RPMI8226 (cell line): ENCODE data around the gene MBOAT7.
A peak's percentile ranks its signal among the peaks of the same experiment; 100 is the strongest.
"Not testable (repeated sequence)": the region's sequence is repeated elsewhere in the genome, so short reads cannot be mapped to it uniquely, and the experiment has no call there.

Experiments
- DNase-seq: peaks from one replicate; pipeline ENCODE4 v3.0.0-alpha.2; 2015

The MBOAT7 gene, protein sequence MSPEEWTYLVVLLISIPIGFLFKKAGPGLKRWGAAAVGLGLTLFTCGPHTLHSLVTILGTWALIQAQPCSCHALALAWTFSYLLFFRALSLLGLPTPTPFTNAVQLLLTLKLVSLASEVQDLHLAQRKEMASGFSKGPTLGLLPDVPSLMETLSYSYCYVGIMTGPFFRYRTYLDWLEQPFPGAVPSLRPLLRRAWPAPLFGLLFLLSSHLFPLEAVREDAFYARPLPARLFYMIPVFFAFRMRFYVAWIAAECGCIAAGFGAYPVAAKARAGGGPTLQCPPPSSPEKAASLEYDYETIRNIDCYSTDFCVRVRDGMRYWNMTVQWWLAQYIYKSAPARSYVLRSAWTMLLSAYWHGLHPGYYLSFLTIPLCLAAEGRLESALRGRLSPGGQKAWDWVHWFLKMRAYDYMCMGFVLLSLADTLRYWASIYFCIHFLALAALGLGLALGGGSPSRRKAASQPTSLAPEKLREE

GRCh38 chr19:54189145-54189734 is at the start of gene MBOAT7:
TSS of gene MBOAT7 (minus strand) at chr19:54189580. CDS start at chr19:54188508, 1,072 bp downstream.
- peak; percentile 87 for DNase-seq

DNA sequence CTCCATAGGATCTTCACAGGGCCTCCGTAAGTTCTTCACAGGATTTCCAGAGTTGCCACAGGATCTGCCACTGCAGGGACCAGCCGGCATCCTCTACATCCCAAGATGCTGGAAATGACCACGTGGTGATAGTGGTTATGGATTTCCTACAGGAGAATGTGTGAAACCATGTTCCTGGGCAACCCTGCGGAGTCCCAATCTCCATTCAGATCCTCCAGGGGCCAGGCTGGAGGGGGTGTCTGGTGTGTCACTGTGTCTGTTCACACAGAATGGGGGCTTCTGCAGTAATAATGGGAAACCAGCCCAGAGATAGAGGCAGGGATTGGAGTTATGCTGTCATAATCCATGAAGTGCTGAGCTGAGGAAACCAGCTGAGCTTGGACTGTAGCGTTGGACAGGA is 44.6 kb upstream of the MBOAT7 start:
- no peak for DNase-seq

DNA sequence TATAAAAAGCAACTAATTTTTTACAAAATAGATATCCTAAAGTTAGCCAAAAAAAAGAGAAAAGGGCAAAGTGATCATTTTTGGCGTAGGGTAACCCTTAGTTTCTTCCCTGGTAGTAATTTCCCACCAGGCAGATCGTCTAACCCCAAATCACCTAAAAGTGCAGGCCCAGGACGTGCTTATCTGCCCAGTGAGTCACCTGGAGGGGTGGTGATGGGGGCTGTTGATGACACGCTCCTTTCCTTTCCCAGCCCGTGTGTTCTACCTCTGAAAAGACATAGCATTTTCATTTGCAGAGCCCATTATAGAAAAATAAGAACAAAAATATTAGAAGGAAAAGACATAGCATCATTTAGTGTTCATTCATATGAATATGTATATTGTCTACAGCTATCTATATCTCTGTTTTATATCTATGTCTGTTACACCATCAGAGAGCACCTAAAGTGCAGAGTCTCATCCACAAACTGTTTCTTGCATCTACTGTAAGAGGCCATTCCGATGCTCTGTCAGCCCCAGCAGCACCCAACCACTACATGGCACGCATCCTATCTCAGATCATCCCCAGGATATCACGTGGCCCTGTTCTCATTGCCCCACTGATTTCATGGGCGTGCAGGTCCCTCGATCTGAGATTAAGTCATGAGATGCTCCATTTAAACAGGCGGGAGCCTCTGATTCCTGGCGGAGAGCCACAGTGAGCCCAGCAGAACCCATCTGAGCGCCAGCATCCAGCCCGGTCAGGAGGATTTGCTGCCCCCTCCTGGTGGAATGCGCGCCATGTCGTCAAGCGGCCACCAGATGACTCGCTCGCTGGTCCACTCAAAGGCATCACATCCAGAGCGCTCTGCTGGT is 41.9 kb upstream of the MBOAT7 start:
- peak; percentile 86 for DNase-seq

GRCh38 chr19:54230031-54230430 is 40.7 kb upstream of the MBOAT7 start:
- no peak for DNase-seq

GRCh38 chr19:54229146-54229545 is 39.8 kb upstream of the MBOAT7 start:
- DNase-seq: no peak

- not testable (repeated sequence) for DNase-seq
Observed at GRCh38 chr19:54224619-54225018, 35.2 kb upstream of the MBOAT7 start.

- DNase-seq: not testable (repeated sequence)
Observed at GRCh38 chr19:54223937-54224281, 34.5 kb upstream of the MBOAT7 start.

GRCh38 chr19:54223277-54223936 is 34.0 kb upstream of the MBOAT7 start:
- not testable (repeated sequence) for DNase-seq

DNA sequence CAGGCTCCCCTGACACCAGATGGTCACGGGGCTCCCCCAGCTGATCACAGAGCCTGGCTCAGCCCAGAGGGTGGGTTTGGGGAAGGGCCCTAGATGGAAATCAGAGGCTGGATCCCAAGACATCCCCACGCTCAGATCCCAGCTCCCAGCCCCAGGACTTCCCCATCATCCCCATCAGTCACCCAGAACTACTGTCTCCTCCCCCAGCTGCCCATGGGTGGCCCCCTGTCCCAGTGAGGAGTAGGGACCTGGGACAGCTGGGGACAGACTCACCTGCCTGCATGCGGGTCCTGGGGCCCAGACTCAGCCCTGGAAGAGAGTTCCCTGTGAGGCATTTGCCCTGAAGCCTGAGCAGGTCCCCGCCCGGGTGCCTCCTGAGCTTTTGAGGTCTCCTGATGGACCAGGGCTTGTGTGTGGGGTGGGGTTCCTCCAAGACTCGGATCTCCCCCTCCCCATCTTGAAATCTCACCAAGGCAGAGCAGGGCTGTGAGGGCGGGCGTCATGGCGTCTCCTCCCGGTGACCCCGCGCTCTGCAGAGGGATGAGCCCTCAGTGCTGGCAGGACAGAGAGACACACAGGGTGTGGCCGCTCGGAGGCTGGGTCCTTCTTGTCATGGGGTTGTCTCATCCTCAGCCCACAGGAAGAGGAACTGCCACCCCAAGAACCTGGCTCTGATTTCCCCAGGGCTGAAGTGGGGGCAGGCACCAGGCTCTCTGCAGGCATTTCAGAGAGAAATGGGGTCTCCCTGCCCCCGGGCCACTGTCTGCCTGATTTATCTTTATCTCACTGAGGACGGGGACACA is 33.3 kb upstream of the MBOAT7 start, which contains the start of gene LILRB3:
Gene LILRB3, minus strand, starts transcription at position 534 of the 803 bp plus-strand sequence. Its CDS starts 31 bp downstream, at position 503.
- not testable (repeated sequence) for DNase-seq

- DNase-seq: not testable (repeated sequence)
Observed at GRCh38 chr19:54221947-54222346, 32.6 kb upstream of the MBOAT7 start.

- DNase-seq: not testable (repeated sequence)
Observed at GRCh38 chr19:54219702-54220101, 30.3 kb upstream of the MBOAT7 start.

DNA sequence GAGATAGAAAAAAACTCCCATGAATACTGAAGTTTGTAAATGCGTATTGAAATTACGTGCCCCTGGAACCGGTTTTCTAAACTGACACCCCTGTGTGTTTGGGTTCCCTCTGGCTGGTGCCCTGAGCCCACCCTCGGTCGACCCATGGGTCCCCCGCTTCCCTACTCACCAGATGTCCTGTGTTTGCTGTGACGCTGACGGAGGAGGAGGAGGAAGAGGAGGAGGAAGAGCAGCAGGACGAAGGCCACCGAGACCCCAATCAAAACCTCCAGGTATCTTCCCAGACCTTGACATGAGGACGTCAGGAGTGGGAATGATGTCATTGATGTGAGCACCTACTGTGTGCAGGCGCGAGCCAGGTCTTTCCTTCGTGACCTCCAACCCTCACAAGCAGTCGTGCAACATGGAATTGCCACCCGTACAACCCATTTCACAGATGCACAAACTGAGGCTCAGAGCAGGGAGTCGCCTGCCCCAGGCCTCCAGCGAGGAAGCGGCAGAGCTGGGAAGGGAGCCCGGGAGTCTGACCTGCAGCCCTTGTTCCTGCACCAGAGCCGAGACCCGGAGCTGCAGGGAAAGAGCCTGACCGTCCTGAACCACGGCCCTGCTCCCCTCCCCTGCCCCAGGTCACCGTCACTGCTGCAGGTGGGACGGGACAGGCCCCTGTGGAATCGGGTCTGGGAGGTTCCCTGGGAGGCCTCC is 29.7 kb upstream of the MBOAT7 start:
- no peak for DNase-seq

- no peak for DNase-seq
Observed at GRCh38 chr19:54218259-54218658, 28.9 kb upstream of the MBOAT7 start.

- DNase-seq: not testable (repeated sequence)
Observed at GRCh38 chr19:54217517-54218247, 28.3 kb upstream of the MBOAT7 start.

DNA sequence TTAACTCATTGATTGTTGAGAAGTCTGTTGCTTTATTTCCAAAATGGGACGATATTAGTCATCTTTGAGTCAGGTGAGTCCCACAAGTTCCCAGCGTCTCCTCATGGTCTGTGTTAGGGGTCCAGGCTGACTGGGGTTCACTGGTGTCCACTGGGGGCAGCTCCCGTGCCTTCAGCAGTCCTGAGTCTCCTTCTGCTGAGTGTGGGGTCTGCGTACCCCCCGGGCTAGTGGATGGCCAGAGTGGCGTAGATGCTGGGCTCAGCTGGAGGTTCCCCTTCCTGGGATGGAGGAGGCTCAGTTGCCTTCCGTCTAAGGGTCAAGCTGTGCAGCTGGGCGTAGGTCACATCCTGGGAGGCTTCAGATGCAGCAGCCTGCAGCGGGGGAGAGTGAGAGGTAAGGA is 27.5 kb upstream of the MBOAT7 start:
- no peak for DNase-seq

DNA sequence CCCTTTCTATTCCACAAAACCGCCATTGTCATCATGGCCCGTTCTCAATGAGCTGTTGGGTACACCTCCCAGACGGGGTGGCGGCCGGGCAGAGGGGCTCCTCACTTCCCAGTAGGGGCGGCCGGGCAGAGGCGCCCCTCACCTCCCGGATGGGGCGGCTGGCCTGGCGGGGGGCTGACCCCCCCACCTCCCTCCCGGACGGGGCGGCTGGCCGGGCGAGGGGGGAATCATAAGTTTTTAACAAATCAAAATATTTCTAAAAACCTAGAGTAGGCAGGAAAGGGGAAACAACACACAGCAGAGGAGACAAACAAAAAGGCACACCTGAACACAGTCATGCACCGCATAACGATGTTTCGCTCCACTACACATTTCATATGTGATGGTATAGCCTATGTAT is 25.4 kb upstream of the MBOAT7 start:
- DNase-seq: not testable (repeated sequence)

- DNase-seq: not testable (repeated sequence)
Observed at GRCh38 chr19:54214217-54214616, 24.8 kb upstream of the MBOAT7 start.

- DNase-seq: no peak
Observed at GRCh38 chr19:54211235-54211634, 21.9 kb upstream of the MBOAT7 start.

- peak; percentile 84 for DNase-seq
Observed at GRCh38 chr19:54209811-54210494, 20.6 kb upstream of the MBOAT7 start.
